NB4 (cell line): ENCODE results near the gene MAPKAPK3.

Experiments
- DNase-seq: peaks from one replicate; pipeline ENCODE4 v3.0.0; 2010; ENCODE audit warnings: low read depth
- H3K4me3 ChIP-seq: one replicate; pipeline ENCODE4 v1.5.1; 2011; ENCODE audit warnings: mild to moderate bottlenecking, low read depth, low read length, moderate library complexity
- CTCF ChIP-seq: IDR thresholded peaks from one replicate; pipeline ENCODE4 v1.5.1; 2012; ENCODE audit warnings: low read depth, low read length
- MYC ChIP-seq: IDR thresholded peaks from 2 replicates; pipeline ENCODE4 v1.6.1; 2011; ENCODE audit warnings: low read depth, low read length
- POLR2A ChIP-seq: IDR thresholded peaks from 2 replicates; pipeline ENCODE4 v1.6.1; 2011; ENCODE audit warnings: mild to moderate bottlenecking; ENCODE audit not compliant: insufficient read length; ENCODE audit errors: extremely low read depth
- TF ChIP-seq, protein P1 (sequence below): IDR thresholded peaks from 2 replicates; pipeline ENCODE4 v1.6.1; 2011; ENCODE audit warnings: low read depth, low read length

Gene MAPKAPK3

DNA sequence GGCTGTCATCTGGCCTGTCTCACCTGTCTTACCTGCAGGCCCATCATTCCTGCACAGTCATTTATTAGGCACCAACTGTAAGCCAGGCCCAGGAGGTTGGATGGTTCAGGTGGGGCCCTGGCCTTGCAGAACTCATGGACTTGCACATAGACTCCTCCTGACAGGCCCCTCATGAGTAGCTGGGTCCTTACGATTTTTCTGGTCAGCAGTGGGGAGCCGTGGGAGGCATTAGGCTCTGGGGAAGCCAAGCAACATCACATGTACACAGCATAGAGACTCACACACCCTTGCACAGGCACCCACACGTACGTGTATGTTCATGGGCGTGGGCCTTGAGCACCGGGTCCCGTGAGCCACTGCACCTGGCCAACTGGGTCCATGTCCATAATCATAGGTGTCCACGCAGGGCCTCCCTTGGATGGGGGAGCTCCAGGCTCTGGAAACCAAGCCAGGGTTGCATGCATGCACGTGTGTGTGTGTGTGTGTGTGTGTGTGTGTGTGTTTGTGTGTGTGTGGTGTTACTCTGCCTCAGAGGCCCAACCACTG, 25.7 kb upstream of the MAPKAPK3 start:
- H3K4me3 ChIP-seq = no peak overlapping the region
- TF ChIP-seq CTCF = no peak
- no peak for TF ChIP-seq POLR2A
- no peak for TF ChIP-seq MYC

DNA sequence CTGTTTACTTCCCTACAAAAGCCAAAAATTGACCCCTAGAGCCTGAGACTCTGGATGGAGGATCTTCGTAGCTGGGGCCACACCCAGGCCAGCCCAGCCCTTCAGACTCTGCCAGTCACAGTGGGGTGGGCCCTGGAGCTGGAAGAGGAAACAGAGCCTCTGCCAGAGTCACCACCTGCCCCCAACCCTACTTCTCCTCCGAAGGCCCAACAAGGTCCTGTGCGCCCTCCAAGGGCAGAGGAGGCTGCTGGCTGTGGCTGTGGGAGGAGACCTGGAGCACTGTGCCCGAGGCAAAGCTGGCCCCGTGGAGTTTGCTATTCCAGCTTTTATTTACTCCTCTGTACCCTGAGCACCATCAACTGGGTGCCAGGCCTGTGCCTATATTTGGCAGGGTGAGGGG, 24.4 kb upstream of the MAPKAPK3 start:
- no peak overlapping the region for H3K4me3 ChIP-seq
- no peak for TF ChIP-seq POLR2A
- TF ChIP-seq, protein P1, sequence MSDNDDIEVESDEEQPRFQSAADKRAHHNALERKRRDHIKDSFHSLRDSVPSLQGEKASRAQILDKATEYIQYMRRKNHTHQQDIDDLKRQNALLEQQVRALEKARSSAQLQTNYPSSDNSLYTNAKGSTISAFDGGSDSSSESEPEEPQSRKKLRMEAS = peak; percentile 44
- TF ChIP-seq MYC = 0 out of 2 replicates have a peak, but pooled peaks have one; percentile 28
- peak; percentile 86 for DNase-seq

More for the DNA sequence above, 25.7 kb upstream of the MAPKAPK3 start:
- peak; percentile 65 for DNase-seq

DNA sequence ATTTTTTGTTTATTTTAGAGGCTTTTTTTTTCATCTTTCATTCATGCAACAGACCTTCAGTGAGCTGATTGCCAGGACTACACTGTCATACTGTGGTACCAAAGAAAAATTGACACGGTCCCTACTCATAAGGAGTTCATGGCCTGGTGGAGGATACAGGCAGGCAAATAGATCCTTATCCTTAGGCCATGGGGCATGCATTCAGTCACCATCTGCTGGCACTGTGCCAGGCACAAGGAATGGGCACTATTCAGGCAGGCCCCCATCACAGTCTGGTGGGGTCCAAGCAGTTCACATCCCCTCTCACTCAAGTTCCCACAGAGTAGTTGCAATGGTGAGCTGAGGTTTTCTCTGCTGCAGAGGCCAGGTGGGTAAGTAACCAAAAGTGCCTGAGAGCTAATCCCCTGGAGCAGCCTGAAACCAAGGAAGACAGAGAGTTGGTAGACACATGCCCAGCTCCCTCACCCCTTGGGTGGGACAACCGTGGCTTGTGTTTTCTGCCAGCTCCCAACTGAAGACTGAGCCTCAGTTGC, 22.6 kb upstream of the MAPKAPK3 start:
- TF ChIP-seq MYC = no peak
- TF ChIP-seq CTCF = no peak
- no peak for TF ChIP-seq POLR2A
- TF ChIP-seq, protein P1 = no peak
- H3K4me3 ChIP-seq = no peak overlapping the region
- no peak for DNase-seq

DNA sequence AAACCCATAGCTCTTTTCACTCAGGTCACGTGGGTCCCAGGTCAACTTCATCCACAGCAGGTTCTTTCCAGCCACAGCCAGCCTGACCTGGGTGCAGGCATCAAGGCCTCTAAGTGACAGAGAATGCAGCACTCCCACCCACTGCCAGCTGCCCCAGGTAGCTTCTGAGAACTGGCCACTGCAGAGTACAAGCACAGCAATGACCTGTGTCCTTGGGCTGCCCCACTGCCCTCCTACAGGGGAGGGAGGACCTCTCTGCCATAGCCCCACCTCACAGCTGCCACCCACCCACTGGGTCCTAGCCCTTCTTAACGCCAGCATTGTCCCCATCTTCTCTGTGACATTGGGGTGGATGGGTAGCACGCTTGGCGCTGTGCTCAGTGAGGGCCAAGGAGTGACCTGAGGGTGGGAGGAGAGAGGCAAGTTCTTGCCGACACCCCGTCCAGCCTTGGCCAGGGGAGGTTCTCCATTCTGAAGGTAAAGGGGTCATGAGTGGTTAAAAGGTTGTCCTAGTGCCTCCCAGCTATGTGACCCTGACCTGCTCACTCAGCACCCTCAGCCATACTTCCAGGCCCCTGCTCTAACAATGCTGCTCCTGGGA, 17.7 kb upstream of the MAPKAPK3 start:
- DNase-seq = no peak
- TF ChIP-seq MYC (no peak), POLR2A (no peak), CTCF (no peak)
- TF ChIP-seq, protein P1 = no peak
- no peak overlapping the region for H3K4me3 ChIP-seq

GRCh38 chr3:50599716-50600118, 17.2 kb upstream of the MAPKAPK3 start:
- no peak for TF ChIP-seq POLR2A
- no peak for TF ChIP-seq CTCF
- TF ChIP-seq, protein P1 = no peak
- TF ChIP-seq MYC = no peak
- DNase-seq = peak; percentile 51
- no peak overlapping the region for H3K4me3 ChIP-seq

DNA sequence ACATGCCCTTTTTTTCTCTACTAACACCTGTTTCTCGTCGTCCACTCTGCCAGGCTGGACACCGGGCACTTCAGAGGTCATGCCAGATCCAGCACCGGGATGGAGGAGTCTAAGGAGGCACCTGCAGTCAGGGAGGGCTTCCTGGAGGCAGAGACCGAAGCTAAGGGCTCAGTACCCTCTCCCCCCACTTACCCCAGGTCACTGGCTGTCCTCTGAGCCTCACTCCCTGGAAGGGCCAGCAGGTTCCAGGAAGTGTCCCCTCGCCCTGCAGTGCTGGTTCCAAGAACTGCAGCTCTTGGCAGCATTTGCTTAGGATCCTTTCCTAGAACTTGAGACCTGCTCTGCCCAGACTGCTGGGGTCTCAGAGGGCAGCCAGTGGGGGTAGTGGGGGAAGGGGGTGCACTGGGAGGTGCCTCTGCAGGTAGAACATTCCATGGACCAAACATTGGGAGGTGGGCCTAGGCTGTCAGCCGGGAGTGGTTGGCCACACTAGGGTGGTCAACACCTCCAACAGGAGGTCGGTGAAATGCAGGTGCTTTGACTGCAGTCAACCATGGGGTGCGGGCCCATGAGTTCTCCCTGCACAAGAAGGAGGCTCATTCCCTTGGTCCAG, 16.7 kb upstream of the MAPKAPK3 start:
- H3K4me3 ChIP-seq = peak overlapping the region; percentile 2
- TF ChIP-seq MYC (no peak), CTCF (no peak), POLR2A (no peak)
- TF ChIP-seq, protein P1 = no peak
- DNase-seq = no peak
